Stimulated activated memory B cell treated with anti-CD40 and anti-IgM and Interleukin-4, amounts not matched to agents 10 μg/mL and 1 μg/mL and 100 μg/mL, for 72 hours (primary cell): ENCODE measurements around the gene JSRP1.
A peak's percentile ranks its signal among the peaks of the same experiment; 100 is the strongest.
"Not testable (repeated sequence)": the region's sequence is repeated elsewhere in the genome, so short reads cannot be mapped to it uniquely, and the experiment has no call there.

Experiments used
- ATAC-seq: fragments of 150-1000 bp; cut with Tn5 transposase; 2 replicates; pipeline ENCODE4 v1.10.0; 2021
- H3K27ac Mint-ChIP-seq: one replicate; pipeline ENCODE4 v1.8.0; 2022; ENCODE audit warnings: mild to moderate bottlenecking, mixed read lengths
- H3K27me3 Mint-ChIP-seq: one replicate; pipeline ENCODE4 v1.8.0; 2022; ENCODE audit warnings: mixed read lengths
- H3K36me3 Mint-ChIP-seq: one replicate; pipeline ENCODE4 v1.8.0; 2022; ENCODE audit warnings: mixed read lengths
- H3K4me1 Mint-ChIP-seq: one replicate; pipeline ENCODE4 v1.8.0; 2022; ENCODE audit warnings: mixed read lengths
- H3K4me3 Mint-ChIP-seq: one replicate; pipeline ENCODE4 v1.8.0; 2022; ENCODE audit warnings: mild to moderate bottlenecking, moderate library complexity, mixed read lengths
- H3K9me3 Mint-ChIP-seq: one replicate; pipeline ENCODE4 v1.8.0; 2022; ENCODE audit warnings: mixed read lengths

The JSRP1 gene

GRCh38 chr19:2287585-2288337, 31.5 kb upstream of the JSRP1 start:
- Mint-ChIP-seq H3K4me1 (peaks cover 35% of the 10 kb centered on the region), H3K27ac (peak overlapping the region; percentile 97), H3K4me3 (peak overlapping the region; percentile 97), H3K9me3 (no peaks in the 10 kb centered on the region), H3K36me3 (peaks cover 13% of the 10 kb centered on the region), H3K27me3 (no peaks in the 10 kb centered on the region)
- no peak for ATAC-seq

- peak overlapping the region; percentile 61 for H3K27ac Mint-ChIP-seq
- peaks cover 42% of the 10 kb centered on the region for H3K4me1 Mint-ChIP-seq
- H3K9me3 Mint-ChIP-seq, result no peaks in the 10 kb centered on the region
- H3K36me3 Mint-ChIP-seq, result peaks cover 5% of the 10 kb centered on the region
- ATAC-seq, result no peak
- H3K27me3 Mint-ChIP-seq, result no peaks in the 10 kb centered on the region
- no peak overlapping the region for H3K4me3 Mint-ChIP-seq
These were observed 30.4 kb upstream of the JSRP1 start for GRCh38 chr19:2286402-2287140.

DNA sequence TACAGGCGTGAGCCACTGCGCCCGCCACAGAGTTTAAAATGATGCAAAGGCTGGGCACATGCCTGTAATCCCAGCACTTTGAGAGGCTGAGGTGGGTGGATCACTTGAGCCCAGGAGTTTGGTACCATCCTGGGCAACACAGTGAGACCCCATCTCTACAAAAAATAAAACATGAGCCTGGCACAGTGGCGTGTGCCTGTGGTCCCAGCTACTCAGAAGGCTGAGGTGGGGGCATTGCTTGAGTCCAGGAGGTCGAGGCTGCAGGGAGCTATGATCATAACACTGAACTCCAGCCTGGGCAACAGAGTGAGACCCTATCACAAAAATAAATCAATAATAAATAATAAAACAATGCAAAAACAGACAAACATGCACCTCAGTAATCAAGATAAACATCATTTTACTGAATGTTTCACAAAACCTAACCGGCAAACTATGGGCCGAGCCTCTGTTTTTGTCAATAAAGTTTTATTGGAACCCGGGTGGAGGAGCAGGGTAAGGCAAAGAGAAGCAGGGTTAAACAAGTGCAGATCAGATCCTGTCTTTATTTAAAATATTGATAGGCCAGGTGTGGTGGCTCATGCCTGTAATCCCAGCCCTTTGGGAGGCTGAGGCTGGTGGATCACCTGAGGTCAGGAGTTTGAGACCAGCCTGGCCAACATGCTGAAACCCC, 27.8 kb upstream of the JSRP1 start:
- H3K9me3 Mint-ChIP-seq, result no peaks in the 10 kb centered on the region
- no peak overlapping the region for H3K4me3 Mint-ChIP-seq
- H3K4me1 Mint-ChIP-seq, result peaks cover 48% of the 10 kb centered on the region
- no peaks in the 10 kb centered on the region for H3K36me3 Mint-ChIP-seq
- H3K27me3 Mint-ChIP-seq, result no peaks in the 10 kb centered on the region
- no peak overlapping the region for H3K27ac Mint-ChIP-seq
- no peak for ATAC-seq

DNA sequence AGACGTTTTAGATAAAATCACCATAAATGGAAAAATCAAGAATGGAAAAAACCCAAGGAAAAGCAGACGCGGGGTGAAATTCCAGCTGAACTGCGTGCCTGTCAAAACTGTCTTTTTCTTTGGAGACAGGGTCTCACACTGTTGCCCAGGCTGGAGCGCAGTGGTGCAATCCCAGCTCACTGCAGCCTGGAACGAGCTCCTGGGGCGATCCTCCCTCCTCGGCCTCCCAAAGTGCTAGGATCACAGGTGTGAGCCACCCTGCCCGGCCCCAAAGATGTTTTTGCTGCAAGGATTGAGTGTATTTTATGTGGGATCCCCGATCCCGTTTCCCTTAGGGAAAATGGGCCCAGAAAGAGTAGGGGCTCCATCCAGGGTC, 26.6 kb upstream of the JSRP1 start:
- Mint-ChIP-seq H3K9me3 (no peaks in the 10 kb centered on the region), H3K4me3 (peak overlapping the region; percentile 82), H3K4me1 (peaks cover 43% of the 10 kb centered on the region), H3K27me3 (no peaks in the 10 kb centered on the region), H3K27ac (peak overlapping the region; percentile 86), H3K36me3 (no peaks in the 10 kb centered on the region)
- ATAC-seq, result no peak

DNA sequence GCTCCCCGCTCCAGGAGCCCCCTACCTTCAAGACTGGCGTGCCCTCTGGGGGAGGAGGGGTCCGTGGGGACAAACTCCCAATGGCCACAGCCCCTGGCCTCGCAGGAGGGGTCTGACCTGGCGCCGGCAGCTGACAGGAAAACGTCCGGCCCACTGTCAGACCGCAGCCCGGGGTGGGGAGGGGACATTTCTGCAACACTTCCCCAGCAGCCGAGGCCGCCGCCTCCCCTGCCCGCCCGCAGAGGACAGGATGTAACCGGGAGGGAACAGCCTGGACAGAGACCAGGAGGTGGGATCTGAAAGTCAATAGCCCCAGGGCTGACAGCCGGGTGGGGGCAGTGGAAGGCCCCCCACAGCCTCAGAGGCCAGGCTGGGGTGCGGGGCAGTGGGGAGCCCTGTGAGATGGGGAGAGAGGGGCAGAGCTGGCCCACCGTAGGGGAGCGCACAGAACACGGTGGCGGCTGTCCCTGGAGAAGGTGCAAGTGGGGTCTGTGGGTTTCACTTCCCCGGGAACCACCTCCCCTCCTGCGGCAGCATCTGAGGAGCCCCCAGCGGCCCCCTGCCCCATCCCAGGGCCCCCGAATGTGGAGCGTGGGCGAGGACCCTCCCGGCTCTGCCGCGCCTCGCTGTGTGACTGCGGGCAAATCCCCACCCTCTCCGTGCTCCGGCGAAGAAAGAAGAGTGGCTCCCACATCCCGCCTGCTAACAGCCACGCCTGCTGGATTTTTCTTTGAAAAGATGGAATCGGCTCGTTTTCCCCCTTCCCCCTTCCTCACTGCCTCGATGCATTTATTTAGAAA, 26.0 kb upstream of the JSRP1 start, which contains the start of gene PEAK3:
Gene PEAK3, minus strand, starts transcription at position 114 of the 800 bp plus-strand sequence. CDS start 1,244 bp downstream, outside the sequence.
- H3K36me3 Mint-ChIP-seq, result peaks cover 4% of the 10 kb centered on the region
- peak within 1 kb of the TSS; percentile 86 for H3K27ac Mint-ChIP-seq
- no peaks in the 10 kb centered on the region for H3K27me3 Mint-ChIP-seq
- H3K4me1 Mint-ChIP-seq, result peaks cover 39% of the 10 kb centered on the region
- no peaks in the 10 kb centered on the region for H3K9me3 Mint-ChIP-seq
- peak within 1 kb of the TSS; percentile 82 for H3K4me3 Mint-ChIP-seq
- peak; percentile 81 for ATAC-seq

DNA sequence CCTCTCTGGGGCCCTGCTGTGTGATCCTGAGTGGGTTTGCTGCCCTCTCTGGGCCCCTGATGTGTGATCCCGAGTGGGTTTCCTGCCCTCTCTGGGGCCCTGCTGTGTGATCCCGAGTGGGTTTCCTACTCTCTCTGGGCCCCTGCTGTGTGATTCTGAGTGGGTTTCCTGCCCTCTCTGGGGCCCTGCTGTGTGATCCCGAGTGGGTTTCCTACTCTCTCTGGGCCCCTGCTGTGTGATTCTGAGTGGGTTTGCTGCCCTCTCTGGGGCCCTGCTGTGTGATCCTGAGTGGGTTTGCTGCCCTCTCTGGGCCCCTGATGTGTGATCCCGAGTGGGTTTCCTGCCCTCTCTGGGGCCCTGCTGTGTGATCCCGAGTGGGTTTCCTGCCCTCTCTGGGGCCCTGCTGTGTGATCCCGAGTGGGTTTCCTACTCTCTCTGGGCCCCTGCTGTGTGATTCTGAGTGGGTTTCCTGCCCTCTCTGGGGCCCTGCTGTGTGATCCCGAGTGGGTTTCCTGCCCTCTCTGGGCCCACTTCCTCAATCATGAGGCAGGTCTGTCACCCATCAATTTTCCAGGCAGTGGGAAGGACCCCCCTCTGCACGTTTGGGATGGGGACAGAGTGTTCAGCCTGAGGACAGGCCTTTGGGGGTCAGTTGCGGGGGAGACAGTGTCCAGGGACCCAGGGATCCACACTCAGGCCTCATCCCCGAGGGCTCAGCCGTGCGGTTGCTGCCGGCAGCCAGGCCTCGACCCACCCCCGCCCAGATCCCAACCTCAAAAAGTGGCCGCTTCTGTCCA, 25.2 kb upstream of the JSRP1 start:
- H3K27me3 Mint-ChIP-seq, H3K36me3 Mint-ChIP-seq, H3K9me3 Mint-ChIP-seq: not testable (repeated sequence)
- Mint-ChIP-seq H3K4me1 (peaks cover 37% of the 10 kb centered on the region), H3K4me3 (peak overlapping the region; percentile 82), H3K27ac (peak overlapping the region; percentile 86)
- peak; percentile 18 for ATAC-seq

DNA sequence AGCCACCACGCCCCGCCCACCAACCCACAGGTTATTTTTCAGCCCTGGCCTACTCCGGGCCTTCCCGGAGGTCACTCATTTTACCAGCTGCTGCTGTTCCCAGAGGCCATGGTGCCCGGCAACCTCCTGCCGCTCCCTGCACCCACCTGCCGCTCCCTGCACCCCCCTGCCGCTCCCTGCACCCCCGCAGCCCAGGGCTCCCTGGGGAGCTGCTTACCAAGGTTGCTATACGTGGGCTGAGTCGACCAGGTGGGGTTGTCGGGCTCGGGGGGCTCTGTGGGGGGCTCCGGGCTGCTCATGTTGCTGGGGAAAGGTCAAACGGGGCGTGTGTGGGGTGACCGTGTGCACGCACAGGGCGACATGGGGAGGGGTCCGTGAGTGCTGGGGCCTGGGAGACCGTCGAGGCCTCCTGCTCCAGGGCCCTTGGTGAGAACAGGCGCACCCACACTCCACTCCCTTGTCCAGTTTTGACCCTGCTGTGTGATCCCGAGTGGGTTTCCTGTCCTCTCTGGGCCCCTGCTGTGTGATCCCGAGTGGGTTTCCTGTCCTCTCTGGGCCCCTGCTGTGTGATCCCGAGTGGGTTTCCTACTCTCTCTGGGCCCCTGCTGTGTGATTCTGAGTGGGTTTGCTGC, 24.5 kb upstream of the JSRP1 start:
- Mint-ChIP-seq H3K27ac (no peak overlapping the region), H3K9me3 (no peaks in the 10 kb centered on the region), H3K36me3 (peaks cover 6% of the 10 kb centered on the region), H3K27me3 (no peaks in the 10 kb centered on the region), H3K4me3 (no peak overlapping the region), H3K4me1 (peaks cover 33% of the 10 kb centered on the region)
- no peak for ATAC-seq

DNA sequence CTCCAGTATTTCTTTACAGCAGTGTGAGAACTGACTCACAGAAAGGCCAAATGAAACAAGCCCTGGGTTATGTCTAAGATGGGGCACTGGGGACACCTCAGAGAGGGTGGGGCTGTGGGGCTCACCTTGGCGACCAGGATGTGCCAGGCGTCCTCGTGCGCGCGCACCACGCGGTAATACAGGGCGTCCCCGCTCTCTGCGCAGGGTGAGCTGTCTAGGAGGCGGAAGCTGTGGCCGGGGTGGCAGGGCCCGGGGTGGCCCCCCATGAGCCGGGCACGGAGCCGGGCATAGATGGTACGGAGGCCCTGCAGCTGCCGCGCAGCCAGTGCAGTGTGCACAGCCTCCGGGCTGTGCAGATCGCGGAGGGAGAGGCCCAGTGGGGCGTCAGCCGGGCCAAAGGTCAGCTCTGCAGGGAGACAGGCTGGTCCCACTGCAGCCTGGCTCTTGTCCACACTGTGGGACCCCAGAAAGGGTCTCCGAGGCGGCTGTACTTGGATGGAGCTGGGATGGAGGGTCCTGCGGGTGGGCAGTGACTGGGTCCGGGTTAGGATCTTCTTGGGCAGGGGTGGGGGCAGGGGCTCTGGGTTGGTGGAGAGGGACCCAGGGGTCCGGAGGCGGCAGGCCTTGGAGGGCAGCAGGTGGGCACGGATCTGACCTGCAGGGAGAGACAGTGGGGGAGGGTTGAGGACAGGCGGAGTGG, 22.4 kb upstream of the JSRP1 start:
- Mint-ChIP-seq H3K4me1 (peaks cover 51% of the 10 kb centered on the region), H3K9me3 (no peaks in the 10 kb centered on the region), H3K27ac (no peak overlapping the region), H3K4me3 (no peak overlapping the region), H3K36me3 (peaks cover 22% of the 10 kb centered on the region), H3K27me3 (no peaks in the 10 kb centered on the region)
- ATAC-seq, result no peak

DNA sequence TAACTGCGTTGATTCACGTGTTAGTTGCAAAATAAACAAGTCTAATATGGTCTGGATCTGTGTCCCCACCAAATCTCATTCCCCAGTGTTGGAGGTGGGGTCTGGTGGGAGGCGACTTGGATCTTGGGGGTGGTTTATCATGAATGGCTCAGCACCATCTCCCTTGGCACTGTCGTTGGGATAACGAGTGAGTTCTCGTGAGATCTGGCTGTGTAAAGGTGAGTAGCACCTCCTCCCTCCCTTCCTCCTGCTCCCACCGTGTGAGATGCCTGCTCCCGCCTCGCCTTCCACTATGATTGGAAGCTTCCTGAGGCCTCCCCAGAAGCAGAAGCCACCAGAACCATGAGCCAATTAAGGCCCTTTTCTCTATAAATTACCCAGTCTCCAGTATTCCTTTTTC, 20.9 kb upstream of the JSRP1 start:
- no peak for ATAC-seq
- H3K9me3 Mint-ChIP-seq, result no peaks in the 10 kb centered on the region
- peaks cover 32% of the 10 kb centered on the region for H3K36me3 Mint-ChIP-seq
- H3K4me1 Mint-ChIP-seq, result peaks cover 56% of the 10 kb centered on the region
- H3K4me3 Mint-ChIP-seq, result no peak overlapping the region
- H3K27me3 Mint-ChIP-seq, result no peaks in the 10 kb centered on the region
- no peak overlapping the region for H3K27ac Mint-ChIP-seq

GRCh38 chr19:2276429-2276986, 20.3 kb upstream of the JSRP1 start:
- Mint-ChIP-seq H3K27ac (no peak overlapping the region), H3K4me3 (no peak overlapping the region), H3K4me1 (peaks cover 56% of the 10 kb centered on the region), H3K9me3 (no peaks in the 10 kb centered on the region), H3K27me3 (no peaks in the 10 kb centered on the region), H3K36me3 (peaks cover 39% of the 10 kb centered on the region)
- ATAC-seq, result no peak

- Mint-ChIP-seq H3K27ac (peak overlapping the region; percentile 65), H3K27me3 (no peaks in the 10 kb centered on the region), H3K4me3 (no peak overlapping the region), H3K36me3 (peaks cover 46% of the 10 kb centered on the region), H3K9me3 (no peaks in the 10 kb centered on the region), H3K4me1 (peaks cover 60% of the 10 kb centered on the region)
- ATAC-seq, result no peak
These were observed 19.6 kb upstream of the JSRP1 start for GRCh38 chr19:2275588-2276428.

DNA sequence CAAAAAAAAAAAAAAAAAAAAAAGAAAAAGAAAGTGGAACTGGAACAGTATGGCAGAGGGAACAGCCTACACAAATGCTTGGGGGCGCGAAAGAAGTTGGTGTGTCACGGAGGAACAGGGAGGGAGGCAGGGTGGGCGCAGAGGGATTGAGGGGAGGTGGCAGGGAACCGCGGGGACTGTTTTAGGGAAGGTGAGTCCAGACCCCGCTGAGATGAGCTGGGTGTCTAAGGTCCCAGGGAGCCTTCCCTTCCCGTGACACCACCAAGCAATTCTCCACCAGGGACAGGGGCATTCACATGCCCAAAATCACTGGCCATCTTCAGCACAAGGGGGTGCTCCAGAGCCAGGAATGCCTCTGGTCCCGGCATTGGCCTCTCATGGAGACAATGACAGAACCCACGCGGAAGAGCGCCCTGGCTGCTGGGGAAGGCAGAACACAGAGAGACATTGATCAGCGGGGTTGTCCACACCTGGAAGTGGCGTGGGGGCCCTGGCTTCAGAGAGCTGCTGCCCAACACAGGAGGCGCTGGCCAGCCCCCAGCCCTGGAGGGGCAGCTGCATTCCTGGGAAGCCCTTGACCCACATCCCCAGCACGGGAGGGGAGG, 18.8 kb upstream of the JSRP1 start:
- ATAC-seq, result no peak
- Mint-ChIP-seq H3K4me3 (peak overlapping the region; percentile 22), H3K27ac (peak overlapping the region; percentile 65), H3K27me3 (no peaks in the 10 kb centered on the region), H3K9me3 (no peaks in the 10 kb centered on the region), H3K4me1 (peaks cover 52% of the 10 kb centered on the region), H3K36me3 (peaks cover 52% of the 10 kb centered on the region)
